CD14-positive monocyte (primary cell): ENCODE results near the gene ADORA2B. TPM values are rescaled to one million over a fixed set of nuclear protein-coding genes. Genes with fewer than 3 reads are reported as not detected.

Source experiments
- DNase-seq, 3 donors: peaks; one replicate each; pipeline ENCODE4 v3.0.0-alpha.2; 2011 to 2022
- H2AFZ ChIP-seq: 2 replicates; pipeline ENCODE4 v1.6.0; 2012; ENCODE audit warnings: mild to moderate bottlenecking, low read depth, low read length, inconsistent platforms; ENCODE audit not compliant: insufficient read depth, poor library complexity, severe bottlenecking
- H3K27ac ChIP-seq, 2 donors: 1 replicate in 1 of 2; 2 replicates in 1 of 2; pipeline ENCODE4 v1.5.1; 2012 to 2013; ENCODE audit warnings: low read length in 2 of 2, control low read depth in 1 of 2, inconsistent platforms in 1 of 2, low read depth in 1 of 2, mild to moderate bottlenecking in 1 of 2
- H3K27me3 ChIP-seq, 2 donors: one replicate each; pipeline versions ENCODE4 v1.6.0 to v1.6.1; 2011 to 2013; ENCODE audit warnings: low read length in 2 of 2; ENCODE audit not compliant: control insufficient read depth in 2 of 2, insufficient read depth in 2 of 2
- H3K36me3 ChIP-seq, 2 donors: replicated peaks in 1 of 2; 1 replicate in 1 of 2; 2 replicates in 1 of 2; pipeline versions ENCODE4 v1.5.1 to v1.6.1; 2012 to 2013; ENCODE audit warnings: low read length in 2 of 2, control low read depth in 1 of 2, inconsistent platforms in 1 of 2, mild to moderate bottlenecking in 1 of 2; ENCODE audit not compliant: insufficient read depth in 2 of 2, control insufficient read depth in 1 of 2
- H3K4me1 ChIP-seq, 2 donors: 1 replicate in 1 of 2; 2 replicates in 1 of 2; pipeline versions ENCODE4 v1.5.1 to v1.6.1; 2012 to 2013; ENCODE audit warnings: low read length in 2 of 2, control low read depth in 1 of 2, inconsistent platforms in 1 of 2, mild to moderate bottlenecking in 1 of 2, moderate library complexity in 1 of 2; ENCODE audit not compliant: insufficient read depth in 2 of 2, control insufficient read depth in 1 of 2
- H3K4me2 ChIP-seq: replicated peaks from 2 replicates; pipeline ENCODE3; 2012; ENCODE audit warnings: low read length, moderate library complexity, mild to moderate bottlenecking; ENCODE audit not compliant: poor library complexity, severe bottlenecking; ENCODE audit errors: extremely low read depth
- H3K4me3 ChIP-seq, 3 experiments: fragments of 200-600 bp in 1 of 3; sonication (generic) in 1 of 3; replicated peaks in 1 of 3; 1 replicate in 2 of 3; 2 replicates in 1 of 3; pipeline ENCODE4 v1.5.1; 2011 to 2013; ENCODE audit warnings: low read length in 3 of 3, mild to moderate bottlenecking in 3 of 3, control low read depth in 2 of 3, low read depth in 2 of 3, inconsistent platforms in 1 of 3, moderate library complexity in 1 of 3
- H3K79me2 ChIP-seq: 2 replicates; pipeline ENCODE4 v1.6.0; 2012; ENCODE audit warnings: mild to moderate bottlenecking, control low read depth, inconsistent platforms, low read length, moderate library complexity; ENCODE audit not compliant: insufficient read depth
- H3K9ac ChIP-seq: 2 replicates; pipeline ENCODE4 v1.6.0; 2017; ENCODE audit warnings: low read length, mild to moderate bottlenecking; ENCODE audit not compliant: insufficient read depth, poor library complexity, severe bottlenecking
- H3K9me3 ChIP-seq, 2 donors: replicated peaks in 1 of 2; 1 replicate in 1 of 2; 2 replicates in 1 of 2; pipeline versions ENCODE4 v1.5.1 to v1.6.1; 2012 to 2013; ENCODE audit warnings: low read length in 2 of 2, control low read depth in 1 of 2; ENCODE audit not compliant: control insufficient read depth in 1 of 2, insufficient read depth in 1 of 2
- H4K20me1 ChIP-seq: 2 replicates; pipeline ENCODE4 v1.6.0; 2012; ENCODE audit warnings: mild to moderate bottlenecking, low read length, control low read depth, moderate library complexity; ENCODE audit not compliant: insufficient read depth
- H3K27ac Mint-ChIP-seq, 7 donors: one replicate each; pipeline ENCODE4 v1.8.0; 2020; ENCODE audit warnings: mild to moderate bottlenecking in 7 of 7, mixed read lengths in 7 of 7, moderate library complexity in 6 of 7, inconsistent platforms in 2 of 7
- H3K27me3 Mint-ChIP-seq, 3 donors: one replicate each; pipeline ENCODE4 v1.8.0; 2021 to 2022; ENCODE audit warnings: low read depth in 3 of 3, mild to moderate bottlenecking in 3 of 3, mixed read lengths in 3 of 3, moderate library complexity in 3 of 3, inconsistent platforms in 1 of 3
- H3K36me3 Mint-ChIP-seq, 2 donors: one replicate each; pipeline ENCODE4 v1.8.0; 2020; ENCODE audit warnings: mixed read lengths in 2 of 2, inconsistent platforms in 1 of 2, mild to moderate bottlenecking in 1 of 2
- H3K4me1 Mint-ChIP-seq: one replicate; pipeline ENCODE4 v1.8.0; 2020; ENCODE audit warnings: mild to moderate bottlenecking, mixed read lengths
- H3K4me3 Mint-ChIP-seq, 2 donors: one replicate each; pipeline ENCODE4 v1.8.0; 2020; ENCODE audit warnings: mild to moderate bottlenecking in 2 of 2, mixed read lengths in 2 of 2, moderate library complexity in 1 of 2
- H3K9me3 Mint-ChIP-seq, 7 donors: one replicate each; pipeline ENCODE4 v1.8.0; 2020 to 2022; ENCODE audit warnings: mixed read lengths in 7 of 7, mild to moderate bottlenecking in 6 of 7, moderate library complexity in 6 of 7, inconsistent platforms in 2 of 7
- CTCF ChIP-seq: fragments of 200-600 bp; IDR thresholded peaks from one replicate; pipeline ENCODE4 v1.8.0; 2022; ENCODE audit warnings: antibody characterized with exemption, mild to moderate bottlenecking
- WGBS: methylation state at CpG from one replicate; pipeline ENCODE4 v1.1.5; 2013; ENCODE audit warnings: missing lambda C conversion rate; ENCODE audit not compliant: insufficient coverage; 5-methylcytosine and 5-hydroxymethylcytosine counted together
- intact Hi-C, 2 donors: fragments of 100-400 bp; cut with micrococcal nuclease; formaldehyde crosslinking; loops; one replicate each; pipeline versions ENCODE4 v1.15.0 to v1.15.1; 2023
- polyA plus RNA-seq, 3 donors: library from polyadenylated mRNA; depleted of rRNA in 1 of 3; unstranded in 2 of 3; stranded (reverse) in 1 of 3; fragments of 300-500 nt in 2 of 3; fragments of >200 nt in 1 of 3; fragmentation: Illumina TruSeq in 2 of 3; gene quantifications; 1 replicate in 2 of 3; 2 replicates in 1 of 3; pipeline ENCODE4 v1.2.3, GENCODE V29; 2012 to 2021

ADORA2B gene
- polyA plus RNA-seq, 3 donors, result 2.0 to 6.4 (median 4.4) TPM

GRCh38 chr17:15981208-15981607 is 36.3 kb downstream of the ADORA2B start:
- Mint-ChIP-seq H3K9me3 (no peaks in the 10 kb centered on the region), H3K36me3 (peaks cover 68 to 76% of the 10 kb centered on the region in 2 donors), H3K27me3 (no peaks in the 10 kb centered on the region), H3K4me3 (no peak overlapping the region), H3K27ac (peak overlapping the region in 6 of 7 donors; percentile 4 to 89 (median 48)), H3K4me1 (peaks cover 19% of the 10 kb centered on the region)
- no peak overlapping the region for H3K4me2 ChIP-seq
- H3K9me3 ChIP-seq, result no peaks in the 10 kb centered on the region
- intact Hi-C loops, result no loop called here
- H3K27ac ChIP-seq, result peak overlapping the region in 1 of 2 donors; percentile 47
- no peak for TF ChIP-seq CTCF
- DNase-seq, result peak in 2 of 3 donors; percentile 26 to 49
- peaks cover 20 to 27% of the 10 kb centered on the region in 2 donors for H3K4me1 ChIP-seq
- H3K4me3 ChIP-seq, result no peak overlapping the region
- no peak overlapping the region for H2AFZ ChIP-seq
- no peak overlapping the region for H3K9ac ChIP-seq
- WGBS, result no CpG with 5 or more reads among the region's 2 CpGs
- H4K20me1 ChIP-seq, result peaks cover 11% of the 10 kb centered on the region
- H3K27me3 ChIP-seq, result no peaks in the 10 kb centered on the region
- no peaks in the 10 kb centered on the region for H3K79me2 ChIP-seq
- H3K36me3 ChIP-seq, result peaks cover 54 to 89% of the 10 kb centered on the region in 2 donors

DNA sequence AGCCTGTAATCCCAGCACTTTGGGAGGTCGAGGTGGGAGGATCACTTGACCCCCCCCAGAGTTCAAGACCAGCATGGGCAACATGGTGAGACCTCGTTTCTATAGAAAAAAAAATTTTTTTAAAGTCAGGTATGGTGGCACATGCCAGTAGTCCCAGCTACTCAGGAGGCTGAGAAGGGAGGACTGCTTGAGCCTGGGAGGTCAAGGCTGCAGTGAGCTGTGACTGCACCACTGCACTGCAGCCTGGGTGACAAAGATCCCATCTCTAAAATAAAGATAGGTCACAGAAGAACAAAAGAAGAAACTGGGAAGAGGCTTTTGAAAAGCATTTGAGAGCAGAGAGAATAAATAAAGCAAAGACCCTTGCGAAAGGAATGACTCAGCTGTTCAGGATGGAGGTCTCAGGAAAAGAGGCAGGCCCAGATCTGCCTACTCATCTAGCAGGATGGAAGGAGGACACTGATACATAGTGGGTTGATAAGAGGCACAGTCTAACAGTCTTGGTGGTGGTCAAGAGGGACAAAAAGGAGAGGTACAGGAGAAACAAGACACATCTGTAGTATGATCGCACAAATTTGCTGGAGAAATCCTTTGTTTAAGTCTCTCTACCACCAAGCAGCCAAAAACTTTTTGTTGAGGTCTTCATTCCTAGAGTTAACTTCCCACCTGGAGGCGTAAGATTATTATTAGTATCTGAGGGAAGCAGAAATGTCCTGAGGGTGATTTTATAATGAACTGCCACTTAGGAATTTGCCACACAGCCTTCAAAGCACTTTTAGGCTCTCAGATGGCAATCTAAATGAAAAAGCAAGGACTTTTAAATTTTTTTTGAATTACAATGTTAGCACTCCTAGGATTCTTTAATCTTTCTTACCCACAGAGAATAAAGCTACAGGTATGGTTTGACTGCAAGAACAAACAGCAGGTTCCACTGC is 37.0 kb downstream of the ADORA2B start:
- Mint-ChIP-seq H3K36me3 (peaks cover 70 to 78% of the 10 kb centered on the region in 2 donors), H3K27ac (peak overlapping the region; percentile 4 to 89 (median 68))
- peak in 1 of 3 donors; percentile 30 for DNase-seq

More for the DNA sequence above, 37.0 kb downstream of the ADORA2B start:
- peak overlapping the region in 1 of 2 donors; percentile 47 for H3K27ac ChIP-seq
- no peaks in the 10 kb centered on the region for H3K27me3 ChIP-seq
- H3K36me3 ChIP-seq, result peaks cover 54 to 89% of the 10 kb centered on the region in 2 donors
- intact Hi-C loops, result no loop called here
- WGBS, result 43% methylated on average over 2 of the region's 5 CpGs
- peaks cover 19% of the 10 kb centered on the region for H3K4me1 Mint-ChIP-seq
- H3K27me3 Mint-ChIP-seq, result no peaks in the 10 kb centered on the region
- H3K9me3 ChIP-seq, result no peaks in the 10 kb centered on the region
- no peak overlapping the region for H3K9ac ChIP-seq
- H3K79me2 ChIP-seq, result no peaks in the 10 kb centered on the region
- H2AFZ ChIP-seq, result no peak overlapping the region
- TF ChIP-seq CTCF, result no peak
- H3K4me3 ChIP-seq, result no peak overlapping the region
- peaks cover 11% of the 10 kb centered on the region for H4K20me1 ChIP-seq
- no peak overlapping the region for H3K4me2 ChIP-seq
- H3K4me1 ChIP-seq, result peaks cover 20 to 27% of the 10 kb centered on the region in 2 donors
- no peaks in the 10 kb centered on the region for H3K9me3 Mint-ChIP-seq
- H3K4me3 Mint-ChIP-seq, result no peak overlapping the region
